ENCODE measurements around the gene AMOTL1. TPM values are rescaled to one million over a fixed set of nuclear protein-coding genes. Genes with fewer than 3 reads are reported as not detected.
A peak's percentile ranks its signal among the peaks of the same experiment; 100 is the strongest.

AMOTL1 gene
- total and polyA plus RNA-seq, 2 donors (not counting 3 experiments of a cell fraction or from before 2014, with no cell fraction given): 12.5 to 37.8 TPM

- Histone ChIP-seq H3K9ac (replicated peaks; ENCODE audit: extremely low read depth, insufficient read depth, low read length) (no peak overlapping the region), H3K9me1 (replicated peaks; ENCODE audit: control insufficient read depth, extremely low read depth, insufficient read depth, low read length) (no peaks in the 10 kb centered on the region), H3K4me1 (ENCODE audit: control insufficient read depth, extremely low read depth, insufficient read depth, low read length) (peaks cover 34% of the 10 kb centered on the region), H3K36me3 (ENCODE audit: control insufficient read depth in 2 of 2, extremely low read depth in 1 of 2, insufficient read depth in 2 of 2, low read length in 2 of 2) (no peaks in the 10 kb centered on the region), H4K20me1 (replicated peaks; ENCODE audit: control insufficient read depth, extremely low read depth, insufficient read depth, low read length) (peaks cover 2% of the 10 kb centered on the region), H3K4me3 (replicated peaks in 1 of 3; ENCODE audit: insufficient read depth in 1 of 3, low read depth in 1 of 3, low read length in 3 of 3) (peak overlapping the region in 1 of 3 experiments; percentile 27), H3K4me2 (ENCODE audit: insufficient read depth, low read length) (peak overlapping the region; percentile 86), H3K27me3 (ENCODE audit: control insufficient read depth in 2 of 2, insufficient read depth in 2 of 2, low read length in 2 of 2) (no peaks in the 10 kb centered on the region), H3K9me3 (replicated peaks; ENCODE audit: control insufficient read depth, insufficient read depth, low read length) (no peaks in the 10 kb centered on the region), H3K27ac (ENCODE audit: insufficient read depth, low read depth, low read length) (no peak overlapping the region), H2AFZ (ENCODE audit: low read depth, low read length) (no peak overlapping the region), H3K79me2 (ENCODE audit: control insufficient read depth, insufficient read depth, low read length) (peaks cover 85% of the 10 kb centered on the region)
- peak; percentile 33 for DNase-seq (ENCODE audit: low read depth, low spot score)
- BruUV-seq (replicated peaks): no TSS peak
- intact Hi-C loops (cut with micrococcal nuclease) (no loop called here), dilution Hi-C loops (cut with MboI; ENCODE audit: extremely low pct_ligation_motif_present, low sequenced_read_pairs) (no loop called here)
- TF ChIP-seq POLR2A (IDR thresholded peaks at IDR 0.05; ENCODE audit: low read depth, low read length) (no peak), GATA2 (IDR thresholded peaks at IDR 0.05; ENCODE audit: insufficient read depth, insufficient read length, low read depth, low read length) (peak; percentile 32)
- FAIRE-seq: no peak
- CTCF ChIA-PET: interaction anchor here (0.6 to 1.4 kb wide), 9 partner anchors 8 to 172 kb away, joined by 3 to 7 read pairs (median 4); no protein-coding TSS in a partner anchor
- POLR2A ChIA-PET: no interaction called here
These were observed 12.3 kb downstream of the AMOTL1 start for GRCh38 chr11:94780432-94780831.

DNA sequence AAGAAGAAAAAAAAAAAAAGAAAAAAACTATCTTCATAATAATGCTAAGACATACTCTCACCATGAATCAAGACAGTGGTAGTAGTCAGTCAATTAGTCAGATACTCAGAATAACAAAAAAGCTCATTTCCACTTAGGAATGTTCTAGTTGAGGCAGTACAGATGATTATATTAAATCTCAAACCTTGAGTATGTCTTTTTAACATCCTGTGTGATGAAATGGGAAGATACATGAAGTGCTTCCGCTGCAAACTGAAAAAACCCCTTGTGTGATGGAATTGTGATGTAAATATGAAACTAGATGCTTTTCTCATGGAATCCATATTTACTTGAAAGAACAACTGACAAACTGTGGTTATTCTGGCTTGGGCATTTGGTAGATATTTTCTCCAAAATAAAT lies 13.7 kb downstream of the AMOTL1 start:
- Histone ChIP-seq H3K4me3 (replicated peaks in 1 of 3; ENCODE audit: insufficient read depth in 1 of 3, low read depth in 1 of 3, low read length in 3 of 3) (no peak overlapping the region), H3K27ac (ENCODE audit: insufficient read depth, low read depth, low read length) (no peak overlapping the region), H3K79me2 (ENCODE audit: control insufficient read depth, insufficient read depth, low read length) (peaks cover 81% of the 10 kb centered on the region), H4K20me1 (replicated peaks; ENCODE audit: control insufficient read depth, extremely low read depth, insufficient read depth, low read length) (peaks cover under 1% of the 10 kb centered on the region), H3K4me1 (ENCODE audit: control insufficient read depth, extremely low read depth, insufficient read depth, low read length) (peaks cover 28% of the 10 kb centered on the region), H3K9ac (replicated peaks; ENCODE audit: extremely low read depth, insufficient read depth, low read length) (no peak overlapping the region), H2AFZ (ENCODE audit: low read depth, low read length) (no peak overlapping the region), H3K36me3 (ENCODE audit: control insufficient read depth in 2 of 2, extremely low read depth in 1 of 2, insufficient read depth in 2 of 2, low read length in 2 of 2) (no peaks in the 10 kb centered on the region), H3K9me3 (replicated peaks; ENCODE audit: control insufficient read depth, insufficient read depth, low read length) (no peaks in the 10 kb centered on the region), H3K4me2 (ENCODE audit: insufficient read depth, low read length) (no peak overlapping the region), H3K9me1 (replicated peaks; ENCODE audit: control insufficient read depth, extremely low read depth, insufficient read depth, low read length) (no peaks in the 10 kb centered on the region), H3K27me3 (ENCODE audit: control insufficient read depth in 2 of 2, insufficient read depth in 2 of 2, low read length in 2 of 2) (no peaks in the 10 kb centered on the region)
- CTCF ChIA-PET: no interaction called here
- FAIRE-seq (no peak), DNase-seq (ENCODE audit: low read depth, low spot score) (no peak)
- dilution Hi-C loops (cut with MboI; ENCODE audit: extremely low pct_ligation_motif_present, low sequenced_read_pairs) (no loop called here), intact Hi-C loops (cut with micrococcal nuclease) (no loop called here)
- TF ChIP-seq, protein P1, sequence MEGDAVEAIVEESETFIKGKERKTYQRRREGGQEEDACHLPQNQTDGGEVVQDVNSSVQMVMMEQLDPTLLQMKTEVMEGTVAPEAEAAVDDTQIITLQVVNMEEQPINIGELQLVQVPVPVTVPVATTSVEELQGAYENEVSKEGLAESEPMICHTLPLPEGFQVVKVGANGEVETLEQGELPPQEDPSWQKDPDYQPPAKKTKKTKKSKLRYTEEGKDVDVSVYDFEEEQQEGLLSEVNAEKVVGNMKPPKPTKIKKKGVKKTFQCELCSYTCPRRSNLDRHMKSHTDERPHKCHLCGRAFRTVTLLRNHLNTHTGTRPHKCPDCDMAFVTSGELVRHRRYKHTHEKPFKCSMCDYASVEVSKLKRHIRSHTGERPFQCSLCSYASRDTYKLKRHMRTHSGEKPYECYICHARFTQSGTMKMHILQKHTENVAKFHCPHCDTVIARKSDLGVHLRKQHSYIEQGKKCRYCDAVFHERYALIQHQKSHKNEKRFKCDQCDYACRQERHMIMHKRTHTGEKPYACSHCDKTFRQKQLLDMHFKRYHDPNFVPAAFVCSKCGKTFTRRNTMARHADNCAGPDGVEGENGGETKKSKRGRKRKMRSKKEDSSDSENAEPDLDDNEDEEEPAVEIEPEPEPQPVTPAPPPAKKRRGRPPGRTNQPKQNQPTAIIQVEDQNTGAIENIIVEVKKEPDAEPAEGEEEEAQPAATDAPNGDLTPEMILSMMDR (IDR thresholded peaks at IDR 0.05; ENCODE audit: extremely low read depth in 1 of 2, insufficient read depth in 1 of 2, low read depth in 1 of 2, low read length in 2 of 2): no peak
- TF ChIP-seq POLR2A (IDR thresholded peaks at IDR 0.05; ENCODE audit: low read depth, low read length) (no peak), EZH2 (IDR thresholded peaks at IDR 0.05; ENCODE audit: borderline replicate concordance, low read depth, low read length, severe bottlenecking) (no peak), JUN (IDR thresholded peaks at IDR 0.05; ENCODE audit: borderline replicate concordance, insufficient read depth, insufficient read length, low read depth) (no peak), GATA2 (IDR thresholded peaks at IDR 0.05; ENCODE audit: insufficient read depth, insufficient read length, low read depth, low read length) (no peak), FOS (IDR thresholded peaks at IDR 0.05; ENCODE audit: borderline replicate concordance, insufficient read depth, low read length) (no peak), MYC (IDR thresholded peaks at IDR 0.05; ENCODE audit: low read depth, low read length) (no peak), POLR2AphosphoS5 (IDR thresholded peaks at IDR 0.05; ENCODE audit: insufficient read depth, low read depth, low read length) (no peak)
- TF ChIP-seq, protein P2, sequence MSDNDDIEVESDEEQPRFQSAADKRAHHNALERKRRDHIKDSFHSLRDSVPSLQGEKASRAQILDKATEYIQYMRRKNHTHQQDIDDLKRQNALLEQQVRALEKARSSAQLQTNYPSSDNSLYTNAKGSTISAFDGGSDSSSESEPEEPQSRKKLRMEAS (IDR thresholded peaks at IDR 0.05; ENCODE audit: insufficient read depth, insufficient read length): no peak
- POLR2A ChIA-PET: no interaction called here
- BruUV-seq (replicated peaks): no TSS peak

Measured in endothelial cell of umbilical vein (primary cell).